Measurements from ENCODE around the gene ACAD11.

DNA sequence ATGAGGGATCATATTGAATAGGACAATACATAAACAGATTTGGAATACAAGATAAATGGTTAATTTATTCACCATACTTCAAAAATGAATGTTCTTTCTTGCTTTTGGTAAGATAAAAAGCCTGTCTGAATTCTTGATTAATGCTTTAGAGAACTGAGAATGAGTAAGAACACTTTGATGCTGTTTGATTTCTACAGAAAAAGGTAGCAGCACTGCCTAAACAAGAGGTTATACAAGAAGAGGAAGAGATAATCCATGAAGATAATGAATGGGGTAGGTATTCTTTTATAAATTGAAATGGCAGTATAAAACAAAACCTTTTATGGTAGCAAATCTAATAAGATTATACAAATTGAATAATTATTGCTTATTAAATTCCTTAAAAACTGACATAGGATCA is 15.8 kb upstream of the ACAD11 start:
- TF ChIP-seq ZNF274 (IDR thresholded peaks at IDR 0.05; ENCODE audit: low read depth, low read length) (no peak), YY1 (IDR thresholded peaks at IDR 0.05; ENCODE audit: insufficient read depth, insufficient read length) (no peak), SUZ12 (IDR thresholded peaks at IDR 0.05; ENCODE audit: extremely low read depth, insufficient read depth, insufficient read length) (no peak)

Data from NT2/D1 (cell line).